Stimulated activated CD8-positive, alpha-beta memory T cell treated with anti-CD3 and anti-CD28 coated beads, Interleukin-15, amount 100 ng/mL, for 1 hour (primary cell): ENCODE measurements around the gene VAV2.

Experiments
- DNase-seq: peaks from one replicate; pipeline ENCODE4 v3.0.0-alpha.2; 2020; ENCODE audit warnings: low read depth

VAV2 gene

DNA sequence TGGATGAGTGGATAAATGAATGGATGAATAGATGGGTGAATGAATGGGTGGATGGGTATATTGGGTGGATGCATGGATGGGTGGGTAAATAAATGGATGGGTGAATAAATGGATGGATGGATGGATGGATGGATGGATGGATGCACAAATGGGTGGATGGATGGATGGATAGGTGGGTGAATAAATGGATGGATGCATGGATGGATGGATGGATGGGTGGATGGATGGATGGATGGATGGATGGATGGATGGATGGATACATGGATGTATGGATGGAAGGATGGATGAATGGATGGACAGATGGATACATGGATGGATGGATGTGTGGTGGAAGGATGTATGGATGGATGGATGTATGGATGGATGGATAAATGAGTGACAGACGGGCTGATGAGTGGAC is 140.4 kb downstream of the VAV2 start:
- DNase-seq = no peak

DNA sequence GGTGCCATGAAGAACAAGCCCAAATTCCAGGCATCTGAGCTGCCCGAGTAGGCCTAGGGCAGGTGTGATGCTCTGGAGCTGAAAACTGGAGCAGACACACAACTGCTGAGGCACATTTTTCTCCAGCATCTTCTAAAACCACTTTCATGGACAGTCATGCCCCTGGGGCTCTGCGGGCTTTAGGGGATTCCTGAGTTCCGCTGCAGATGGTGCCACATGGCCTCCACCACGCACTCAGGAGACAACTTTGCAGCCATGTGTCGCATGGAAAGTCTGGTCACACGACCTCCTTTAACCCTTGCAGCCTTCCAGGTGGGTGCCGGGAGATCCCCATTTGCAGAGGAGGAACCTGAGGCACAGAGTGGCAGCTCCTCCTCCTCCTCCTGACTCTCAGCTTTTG is 141.2 kb downstream of the VAV2 start:
- DNase-seq = no peak

DNA sequence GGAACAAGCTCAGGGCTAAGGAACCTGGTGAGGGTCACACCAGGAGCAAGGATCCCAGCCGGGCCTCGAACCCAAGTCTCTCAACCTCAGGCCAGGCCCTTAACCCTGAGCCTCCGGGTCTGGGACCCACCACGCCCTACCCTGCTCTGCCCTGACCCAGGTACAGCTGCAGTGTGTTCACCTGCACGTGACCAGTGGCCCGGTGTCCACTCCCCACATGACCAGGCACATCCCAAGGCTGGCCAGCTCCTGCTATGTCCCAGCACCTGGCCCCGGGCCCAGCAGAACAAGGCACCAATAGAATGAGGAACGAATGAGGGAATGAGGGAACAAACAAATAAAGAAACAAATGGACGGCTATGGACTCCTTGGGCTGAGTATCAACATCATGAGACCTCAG is 142.0 kb downstream of the VAV2 start:
- no peak for DNase-seq

DNA sequence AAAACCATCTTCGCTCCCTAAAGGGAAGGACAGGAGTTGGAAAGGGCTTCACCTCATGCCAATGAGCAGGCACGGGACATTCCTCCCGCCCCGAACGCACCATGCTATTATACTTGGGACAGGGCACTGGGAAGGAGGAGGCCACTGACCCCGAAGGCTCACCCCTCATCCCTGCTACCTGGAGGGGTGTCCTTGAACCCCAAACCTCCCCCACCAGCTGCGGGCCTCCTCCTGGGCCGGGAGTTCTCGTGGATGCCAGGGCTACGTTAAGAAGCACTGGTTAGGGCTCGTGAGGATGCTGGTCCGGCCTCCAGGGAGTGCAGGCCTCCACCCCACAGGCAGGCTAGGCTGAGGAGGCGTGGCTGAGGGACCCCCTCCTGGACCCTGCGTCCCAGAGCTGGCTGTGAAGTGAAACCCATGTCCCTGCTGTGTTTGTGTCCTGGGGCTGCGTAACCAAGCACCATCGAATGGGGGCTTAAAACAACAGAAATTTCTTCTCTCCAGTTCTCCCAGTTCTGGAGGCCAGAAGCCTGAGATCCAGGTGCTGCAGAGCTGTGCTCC is 142.9 kb downstream of the VAV2 start:
- no peak for DNase-seq

DNA sequence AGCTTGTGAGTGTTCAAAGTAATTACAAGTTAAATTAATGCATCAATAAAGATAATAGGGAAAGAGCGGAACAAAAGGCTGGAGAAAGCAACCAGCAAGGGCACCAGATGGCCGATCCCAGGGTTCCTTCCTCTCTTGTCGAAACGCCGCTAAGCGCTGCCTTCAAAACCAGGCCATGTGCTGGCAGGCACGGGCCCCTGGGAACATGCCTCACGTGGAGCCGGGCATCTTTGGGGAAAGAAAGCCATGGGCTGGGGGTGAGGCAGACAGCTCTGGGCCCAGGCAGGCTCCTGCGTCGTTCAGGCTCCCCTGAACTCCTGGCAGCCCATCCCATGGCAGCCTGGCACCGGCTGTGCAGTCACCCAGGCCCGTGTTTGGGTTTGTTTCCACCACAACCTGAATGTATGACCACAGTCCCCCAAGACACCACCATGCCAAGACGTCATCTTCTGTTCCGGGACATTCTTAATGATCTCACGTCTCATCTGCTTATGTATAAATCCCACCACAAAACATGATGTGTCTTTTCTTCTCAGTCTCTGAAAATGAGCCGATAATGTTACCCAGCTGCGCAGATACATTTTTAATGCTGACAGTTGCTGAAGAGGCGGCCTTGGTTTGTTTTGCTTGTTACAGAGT is 143.5 kb downstream of the VAV2 start:
- no peak for DNase-seq

DNA sequence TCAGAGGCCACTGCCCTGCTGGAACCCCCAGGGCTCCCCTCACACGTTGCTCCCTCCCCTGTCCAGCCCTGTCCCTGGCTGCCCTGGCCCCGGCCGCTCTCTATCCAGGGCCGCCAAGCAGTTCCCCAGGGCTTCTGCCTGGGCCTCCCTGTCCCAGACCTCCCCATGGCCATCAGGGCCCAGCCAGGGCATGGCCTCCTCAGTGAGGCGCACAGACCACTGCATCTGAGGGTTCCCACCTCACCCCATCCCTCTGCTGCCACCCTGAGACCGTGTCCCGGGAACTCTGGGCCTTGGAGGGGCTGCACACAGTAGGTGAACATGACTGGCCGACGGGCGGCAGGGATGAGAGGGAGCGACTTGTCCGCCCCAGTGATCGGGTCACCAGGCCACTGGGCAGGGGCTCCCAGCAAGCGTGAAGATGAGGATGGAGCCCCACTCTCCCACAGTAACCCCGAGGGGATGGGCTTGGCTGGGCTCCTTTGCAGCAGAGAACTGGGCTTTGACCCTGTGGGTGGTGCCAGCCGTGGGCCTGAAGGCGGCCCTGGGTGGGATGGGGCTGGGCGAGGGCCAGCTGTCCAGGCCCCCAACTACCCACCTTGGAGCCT is 145.5 kb downstream of the VAV2 start:
- no peak for DNase-seq

DNA sequence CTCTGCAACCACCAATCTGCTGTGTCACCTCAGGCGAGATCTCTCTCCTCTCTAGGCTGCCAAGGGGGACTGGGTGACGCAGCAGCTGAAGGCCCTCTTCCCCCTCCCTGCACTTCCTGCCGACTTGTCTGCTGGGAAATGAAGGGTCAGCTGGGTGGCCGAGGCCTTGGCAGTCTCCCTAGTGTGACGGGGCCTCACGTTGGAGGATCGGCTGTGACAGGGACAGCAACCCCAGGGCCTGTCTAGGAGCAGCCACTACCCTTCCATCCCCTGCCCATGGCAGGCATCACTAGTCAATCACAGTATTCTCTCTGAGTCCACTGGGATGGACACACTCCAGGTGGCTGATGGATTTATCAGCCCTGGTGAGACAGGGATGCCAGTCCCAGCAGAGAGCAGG is 146.7 kb downstream of the VAV2 start:
- no peak for DNase-seq

DNA sequence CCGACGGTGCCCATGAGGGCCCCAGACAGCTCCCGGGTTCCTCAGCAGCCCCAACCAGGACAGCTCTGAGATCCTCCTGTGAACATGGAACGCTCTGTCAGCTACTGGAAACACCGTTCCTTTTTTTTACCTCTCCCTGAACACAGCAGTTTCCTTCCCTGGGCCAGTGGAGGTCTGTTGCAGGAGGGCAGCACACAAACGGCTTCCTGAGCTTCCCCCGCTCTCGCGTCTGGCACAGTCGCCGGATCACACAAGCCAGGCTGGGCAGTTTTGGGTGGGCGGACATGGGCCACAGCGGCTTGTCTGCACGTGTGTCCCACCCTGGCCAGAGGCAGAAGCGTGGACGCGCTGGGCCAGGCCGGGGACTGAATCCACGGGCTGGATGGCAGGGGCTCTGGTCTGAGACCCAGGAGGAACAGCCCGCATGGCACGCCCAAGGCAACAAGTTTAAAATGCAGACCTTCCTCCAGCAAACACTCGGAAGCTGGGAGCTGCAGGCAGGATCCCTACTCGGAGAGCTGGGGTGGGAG is 147.2 kb downstream of the VAV2 start:
- no peak for DNase-seq

DNA sequence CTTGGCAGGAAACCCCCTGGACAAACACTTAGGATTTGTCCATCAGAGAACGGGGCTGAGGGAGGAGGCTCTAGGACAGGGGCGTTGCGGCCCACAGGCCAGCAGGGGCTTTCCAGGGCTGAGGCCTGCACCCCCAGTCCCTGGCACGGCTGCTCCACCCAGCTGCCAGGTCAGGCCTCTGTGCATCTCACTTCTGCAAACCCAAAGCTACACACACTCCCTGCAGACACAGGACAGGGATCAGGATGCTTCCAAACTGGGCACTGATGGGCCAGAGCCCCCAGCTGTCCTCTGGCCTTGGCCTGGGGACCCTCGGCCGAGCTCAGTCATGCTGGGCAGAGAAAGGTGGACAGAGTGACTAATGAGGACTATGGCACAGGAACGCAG is 147.7 kb downstream of the VAV2 start:
- DNase-seq = no peak

DNA sequence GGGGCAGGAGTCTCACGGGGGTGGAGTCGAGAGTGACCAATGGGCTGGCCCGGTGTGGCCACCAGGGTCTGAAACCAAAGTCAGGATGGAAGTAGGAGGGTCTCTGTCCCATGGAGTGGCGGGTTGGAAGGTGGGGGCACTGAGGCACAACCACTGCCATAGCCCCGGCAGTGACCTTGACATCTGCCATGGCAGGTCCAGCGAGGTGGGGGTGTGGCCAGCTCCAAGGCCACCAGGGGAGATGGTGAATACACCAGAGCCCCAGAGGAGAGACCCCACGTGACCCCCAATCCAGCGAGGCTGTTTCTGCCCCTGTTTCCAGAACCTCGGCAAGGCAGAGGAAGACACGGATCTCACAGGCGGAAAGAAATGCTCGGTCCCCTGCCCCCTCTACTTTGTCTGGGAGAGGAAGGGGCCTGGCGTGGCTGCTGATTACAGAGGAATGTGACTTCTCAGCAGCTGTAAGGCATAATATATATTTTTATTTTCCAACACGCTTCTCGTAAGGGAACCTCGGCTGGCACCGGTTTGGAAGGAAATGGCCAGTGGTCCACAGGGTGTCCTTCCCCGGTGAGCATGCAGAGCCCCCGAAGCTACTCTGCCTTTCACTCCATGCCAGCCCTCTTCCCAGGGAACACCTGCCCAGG is 148.2 kb downstream of the VAV2 start:
- DNase-seq = no peak

DNA sequence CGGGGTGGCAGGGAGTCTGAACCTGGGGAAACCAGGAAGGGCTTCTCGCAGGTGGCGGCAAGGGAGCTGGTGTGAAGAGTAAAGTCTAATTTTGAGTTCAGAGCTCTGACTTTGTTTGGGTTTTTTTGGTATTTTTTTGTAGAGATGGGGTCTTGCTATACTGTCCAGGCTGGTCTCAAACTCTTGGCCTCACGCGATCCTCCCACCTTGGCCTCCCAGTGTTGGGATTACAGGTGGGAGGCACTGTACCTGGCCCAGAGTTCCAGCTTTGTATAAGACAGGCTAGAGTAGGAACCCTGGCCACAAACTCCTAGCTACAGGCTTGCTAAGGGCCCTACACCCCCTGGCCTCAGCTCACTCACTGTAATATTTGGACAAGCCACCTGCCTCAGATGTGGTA is 148.9 kb downstream of the VAV2 start:
- no peak for DNase-seq

DNA sequence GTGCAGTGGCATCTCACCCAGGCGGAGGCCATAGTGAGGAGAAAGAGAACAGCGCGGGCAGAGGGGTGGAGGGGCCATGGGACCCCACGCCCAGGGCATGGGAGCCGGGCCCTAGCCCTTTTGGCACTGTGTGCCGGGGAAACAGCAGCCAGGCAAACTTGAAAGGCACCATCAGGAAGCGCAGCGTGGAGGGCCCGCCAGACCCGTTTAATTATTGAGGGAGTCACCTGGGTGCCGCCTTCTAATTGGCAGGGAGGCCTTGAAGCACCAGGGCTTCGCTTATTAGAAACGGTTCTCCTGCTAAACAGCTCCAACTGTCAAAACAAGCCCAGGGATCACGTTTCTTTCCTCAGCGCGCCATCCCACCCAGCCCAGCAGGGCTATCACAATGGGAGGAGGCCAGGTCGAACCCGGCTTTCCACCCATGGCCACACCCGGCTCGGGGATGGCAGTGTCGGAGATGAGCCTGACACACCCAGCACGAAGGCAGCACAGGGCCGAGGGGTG is 149.3 kb downstream of the VAV2 start:
- DNase-seq = no peak

DNA sequence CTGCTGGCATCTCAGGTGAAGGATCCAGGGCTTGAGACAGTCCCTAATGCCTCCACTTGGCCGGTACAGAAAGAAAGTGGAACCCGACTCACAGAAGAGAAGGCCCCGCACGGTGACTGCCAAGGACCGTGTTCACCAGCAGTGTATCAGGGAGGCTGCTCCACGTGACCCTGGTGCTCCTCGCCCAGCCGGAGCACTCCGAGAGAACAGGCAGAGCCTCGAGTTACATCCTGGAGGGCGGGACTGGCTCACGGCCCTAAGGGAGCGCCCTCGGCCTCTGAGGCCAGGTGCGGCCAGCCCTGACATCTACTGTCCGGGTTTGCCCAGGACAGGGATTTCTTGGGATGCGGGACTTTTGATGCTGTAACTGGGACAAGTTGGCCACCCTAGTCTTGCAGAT is 149.9 kb downstream of the VAV2 start:
- DNase-seq = no peak

DNA sequence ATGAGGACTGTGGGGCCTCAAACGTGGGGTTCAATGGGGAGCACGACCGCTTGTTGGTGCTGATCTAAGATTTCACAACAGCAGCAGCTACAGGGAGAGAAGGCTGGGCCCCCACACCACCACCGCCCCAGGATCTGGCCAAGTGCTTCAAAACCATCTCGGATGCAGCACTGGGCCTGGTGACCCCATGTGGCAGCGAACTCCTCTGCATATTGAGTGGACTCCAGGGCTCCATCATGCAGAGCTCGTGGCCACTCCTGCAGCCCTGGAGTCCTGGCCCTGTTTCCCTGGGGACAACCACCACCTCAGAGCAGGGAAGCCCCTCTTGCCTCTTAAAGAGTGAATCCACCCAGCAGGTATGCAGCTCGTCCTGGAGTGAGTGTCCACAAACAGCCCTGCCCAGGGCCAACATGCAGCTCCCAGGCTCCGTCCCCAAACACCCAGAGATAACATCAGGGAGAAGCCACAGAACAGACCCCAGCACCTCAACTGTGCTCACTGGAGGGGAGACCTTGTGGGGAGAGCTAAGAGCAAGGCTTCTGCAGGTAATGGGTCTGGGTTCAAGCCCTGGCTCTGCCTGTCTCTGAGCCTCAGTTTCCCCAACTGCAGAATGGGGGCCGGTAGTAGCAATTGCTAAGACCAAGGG is 150.8 kb downstream of the VAV2 start:
- DNase-seq = no peak

DNA sequence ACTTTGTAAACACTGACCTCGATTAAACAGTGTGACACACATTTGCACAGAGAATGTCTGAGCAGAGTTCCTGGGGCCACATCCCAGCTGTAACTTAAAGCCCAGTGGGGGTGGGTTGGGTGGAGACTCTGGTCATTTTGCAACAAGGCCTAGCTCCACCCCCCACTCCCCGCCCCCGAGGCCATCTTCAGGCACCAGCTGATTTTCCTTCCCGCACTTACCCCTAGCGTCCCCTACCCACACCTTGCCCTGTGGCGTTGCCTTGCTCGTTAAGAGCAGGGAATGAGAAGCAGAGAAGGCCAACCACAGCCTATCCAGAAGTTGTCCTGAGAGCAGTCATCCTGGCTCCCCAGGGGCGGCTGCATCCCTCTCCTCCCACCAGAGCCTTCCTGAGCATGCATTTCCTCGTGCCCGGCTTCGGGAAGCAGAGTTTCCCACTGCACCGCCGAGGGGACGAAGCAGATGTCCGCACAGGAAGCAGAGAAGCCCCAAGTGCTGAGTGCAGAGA is 152.2 kb downstream of the VAV2 start:
- no peak for DNase-seq

DNA sequence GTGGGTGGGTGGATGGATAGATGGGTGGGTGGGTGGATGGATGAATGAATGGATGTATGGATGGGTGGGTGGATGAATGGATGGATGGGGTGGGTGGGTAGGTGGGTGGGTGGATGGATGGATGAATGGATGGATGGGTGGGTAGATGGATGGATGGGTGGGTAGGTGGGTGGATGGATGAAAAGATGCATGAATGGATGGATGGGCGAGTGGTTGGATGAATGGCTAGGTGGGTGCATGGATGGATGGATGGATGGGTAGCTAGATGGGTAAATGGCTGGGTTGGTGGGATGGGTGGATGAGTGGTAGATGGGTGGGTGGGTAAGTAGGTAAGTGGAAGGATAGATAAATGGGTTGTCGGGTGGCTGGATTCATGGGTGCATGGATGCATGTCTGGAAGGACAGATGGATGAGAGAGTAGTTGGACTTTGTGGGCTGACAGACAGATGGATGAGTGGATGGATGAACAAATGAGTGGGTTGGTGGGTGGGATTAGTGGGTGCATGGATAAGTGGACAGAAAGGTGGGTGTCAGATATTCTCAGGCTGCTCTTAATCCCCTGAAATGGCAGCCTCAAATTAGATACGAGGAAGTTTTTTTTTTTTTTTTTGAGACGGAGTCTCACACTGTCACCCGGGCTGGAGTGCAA is 153.1 kb downstream of the VAV2 start:
- no peak for DNase-seq

DNA sequence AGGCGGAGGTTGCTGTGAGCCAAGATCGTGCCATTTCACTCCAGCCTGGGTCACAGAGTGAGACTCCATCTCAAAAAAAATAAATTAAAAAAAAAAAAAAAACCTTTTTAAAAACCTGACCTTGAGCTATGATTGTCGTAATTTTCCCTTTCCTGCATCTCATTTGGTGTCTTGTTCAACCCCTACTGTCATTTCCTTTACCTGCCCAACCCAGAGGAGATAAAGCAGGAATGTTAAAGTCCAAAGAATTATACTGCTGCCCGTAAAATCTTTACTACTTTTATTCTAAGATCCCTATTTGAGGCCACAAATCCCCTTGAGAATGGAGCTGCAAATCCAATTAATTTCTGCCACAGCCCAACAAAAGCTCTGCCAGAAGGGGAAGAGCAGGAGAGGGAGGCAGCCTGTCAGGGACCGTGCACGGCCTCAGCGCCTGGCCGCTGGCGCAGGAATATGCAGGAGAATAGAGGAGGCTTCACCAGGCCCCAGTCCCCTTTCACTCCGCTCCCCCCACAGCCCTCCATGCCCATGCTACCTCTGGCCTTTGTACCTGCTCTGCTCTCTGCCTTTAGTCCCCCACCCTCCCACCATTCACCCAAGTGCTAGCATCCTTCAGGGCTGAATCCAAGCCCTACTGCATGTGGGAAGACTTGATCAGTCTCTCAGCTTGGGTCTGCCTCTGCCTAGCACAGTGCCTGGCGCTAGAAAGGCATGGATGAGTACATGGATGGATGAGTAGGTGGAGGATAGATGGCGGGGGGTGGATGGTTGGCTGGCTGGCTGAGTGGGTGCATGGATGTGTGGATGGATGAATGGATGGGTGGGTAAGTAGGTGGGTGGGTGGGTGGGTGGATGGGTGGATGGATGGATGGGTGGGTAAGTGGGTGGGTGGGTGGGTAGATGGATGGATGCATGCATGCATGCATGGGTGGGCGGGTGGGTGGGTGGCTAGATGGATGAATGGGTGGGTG is 154.2 kb downstream of the VAV2 start:
- no peak for DNase-seq

DNA sequence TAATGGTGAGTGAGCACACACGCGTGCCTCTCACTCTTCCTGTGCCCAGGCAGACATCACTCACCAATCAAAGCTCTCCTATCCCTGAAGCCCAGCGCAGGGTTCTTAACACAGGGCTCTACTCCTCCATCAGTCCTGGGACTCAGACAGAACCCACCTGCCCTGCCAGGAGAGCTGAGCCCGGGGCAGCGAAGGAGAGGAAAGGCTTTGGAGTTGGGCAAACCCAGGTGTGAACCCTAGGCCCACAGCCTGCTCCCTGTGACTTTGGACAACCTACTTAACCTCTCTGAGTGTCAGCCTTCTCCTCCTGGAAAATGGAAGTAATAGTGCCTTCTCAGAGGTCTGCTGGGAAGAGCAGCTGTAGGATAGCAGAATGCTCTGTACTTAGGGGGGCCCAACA is 155.3 kb downstream of the VAV2 start:
- no peak for DNase-seq

DNA sequence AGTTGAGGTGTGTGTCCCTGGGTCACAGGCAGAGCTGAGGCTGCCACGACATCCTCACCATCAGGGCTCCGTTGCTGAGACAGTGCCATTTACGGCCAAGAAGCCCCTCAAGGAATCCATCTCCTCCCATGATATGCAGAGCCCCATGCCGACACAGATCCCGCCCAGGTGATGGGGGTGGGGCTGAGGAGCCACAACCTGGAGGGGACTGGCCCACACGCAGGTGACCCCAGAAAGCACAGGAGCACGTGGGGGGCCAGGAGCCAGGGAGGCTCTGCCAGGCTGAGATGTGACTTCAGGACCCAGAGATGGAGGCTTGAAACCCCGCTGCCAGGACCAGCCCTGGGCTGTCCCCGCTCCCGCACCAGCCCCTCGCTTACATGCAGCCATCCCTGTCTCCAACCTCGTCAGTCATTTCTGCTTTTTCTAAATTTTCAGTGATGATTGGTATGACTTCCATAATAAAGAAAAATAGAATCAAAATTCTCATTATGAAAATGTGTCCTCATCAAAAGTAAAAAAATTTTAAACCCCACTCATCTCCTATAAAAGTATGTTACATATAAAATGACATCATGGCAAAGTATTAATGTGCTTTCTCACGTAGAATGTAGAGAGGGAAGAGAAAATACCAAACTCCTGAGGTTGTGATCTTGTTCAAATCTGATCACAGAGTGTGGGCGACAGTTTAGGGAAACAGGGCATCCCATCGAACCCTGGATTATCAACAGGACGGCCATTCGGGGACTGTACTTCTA is 155.9 kb downstream of the VAV2 start:
- DNase-seq = no peak
